GM21723 (cell line): ENCODE data around the gene CFAP77.

Source experiments
- ATAC-seq: cut with Tn5 transposase; IDR thresholded peaks from one replicate; pipeline ENCODE4 v1.9.1; 2021; ENCODE audit warnings: mild to moderate bottlenecking, moderate library complexity; ENCODE audit not compliant: unreplicated experiment

Gene CFAP77

DNA sequence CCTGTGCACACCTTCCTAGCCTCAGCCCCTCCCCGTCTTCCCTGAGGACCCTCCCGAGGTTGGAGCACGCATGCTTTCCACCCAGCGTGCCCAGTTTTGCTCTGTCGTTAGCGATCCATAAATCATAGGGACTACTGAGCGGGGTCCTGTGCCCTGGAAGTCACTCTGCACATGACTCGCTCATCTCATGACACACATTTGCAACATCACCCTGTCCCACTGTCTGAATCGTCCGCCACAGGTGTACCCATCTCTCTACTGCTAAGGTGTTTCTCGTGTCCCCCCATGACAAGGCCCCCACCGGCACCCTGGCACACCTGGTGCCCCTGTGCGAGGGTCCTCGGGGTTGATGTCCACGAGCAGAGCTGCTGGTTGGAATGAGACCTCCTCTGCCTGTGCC, 103.4 kb downstream of the CFAP77 start:
- ATAC-seq: no peak

GRCh38 chr9:132514011-132514744, 104.2 kb downstream of the CFAP77 start:
- no peak for ATAC-seq

- ATAC-seq: no peak
Measured at GRCh38 chr9:132514821-132515220, 104.8 kb downstream of the CFAP77 start.

- ATAC-seq: no peak
Measured at GRCh38 chr9:132516301-132516700, 106.3 kb downstream of the CFAP77 start.

- ATAC-seq: no peak
Measured at GRCh38 chr9:132516911-132517310, 106.9 kb downstream of the CFAP77 start.

DNA sequence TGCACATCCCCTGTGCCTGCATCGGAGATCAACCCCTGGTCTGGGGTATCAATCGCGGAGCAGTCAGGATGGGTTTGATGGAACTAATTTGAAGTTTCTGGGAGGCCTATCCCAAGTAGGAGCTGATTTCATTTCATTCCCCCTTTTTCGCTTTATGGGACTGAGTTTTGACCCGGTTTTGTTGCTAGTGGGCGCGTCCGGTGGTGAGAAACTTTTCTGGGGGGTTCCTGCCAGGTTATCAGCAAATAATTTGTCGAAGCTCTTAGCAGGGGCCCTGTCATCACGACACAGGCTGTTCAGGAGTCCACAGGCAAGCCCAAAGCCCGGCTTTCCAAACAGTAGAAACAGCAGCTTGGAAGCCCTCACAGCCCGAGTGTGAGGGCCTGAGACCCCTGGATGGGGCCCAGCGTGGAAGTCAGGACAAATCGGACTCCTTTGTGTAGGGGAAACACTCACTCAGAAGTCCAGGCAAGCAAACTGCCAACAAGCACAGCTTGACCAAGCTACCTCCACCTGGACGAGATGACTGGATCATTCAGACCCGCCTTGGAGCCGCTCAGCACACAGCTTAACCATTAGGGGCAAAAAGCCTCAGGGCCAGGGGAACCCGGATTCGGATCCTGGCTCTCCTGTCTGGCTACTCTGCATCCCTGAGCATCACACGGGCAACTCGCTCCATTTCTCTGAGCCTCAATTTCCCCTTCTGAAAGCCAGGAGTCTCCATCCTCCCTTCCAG, 108.0 kb downstream of the CFAP77 start:
- ATAC-seq: no peak

GRCh38 chr9:132518626-132519025, 108.6 kb downstream of the CFAP77 start:
- ATAC-seq: no peak

DNA sequence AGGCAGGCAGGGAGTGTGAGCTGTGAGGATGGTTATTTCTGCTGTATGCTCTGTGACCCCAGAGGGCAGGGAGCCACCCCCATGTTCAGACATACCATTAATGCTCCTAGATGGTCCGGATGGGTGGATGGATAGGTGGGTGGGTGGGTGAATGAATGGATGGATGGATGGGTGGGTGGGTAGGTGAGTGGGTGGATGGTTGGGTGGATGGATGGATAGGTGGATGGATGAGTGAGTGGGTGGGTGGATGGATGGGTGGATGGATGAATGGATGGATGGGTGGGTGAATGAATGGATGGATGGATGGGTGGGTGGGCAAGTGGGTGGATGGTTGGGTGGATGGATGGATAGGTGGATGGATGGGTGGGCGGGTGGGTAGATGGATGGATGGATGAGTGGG, 109.0 kb downstream of the CFAP77 start:
- ATAC-seq: no peak

- ATAC-seq: no peak
Measured at GRCh38 chr9:132520612-132521011, 110.6 kb downstream of the CFAP77 start.

GRCh38 chr9:132525308-132526023, 115.5 kb downstream of the CFAP77 start:
- no peak for ATAC-seq

DNA sequence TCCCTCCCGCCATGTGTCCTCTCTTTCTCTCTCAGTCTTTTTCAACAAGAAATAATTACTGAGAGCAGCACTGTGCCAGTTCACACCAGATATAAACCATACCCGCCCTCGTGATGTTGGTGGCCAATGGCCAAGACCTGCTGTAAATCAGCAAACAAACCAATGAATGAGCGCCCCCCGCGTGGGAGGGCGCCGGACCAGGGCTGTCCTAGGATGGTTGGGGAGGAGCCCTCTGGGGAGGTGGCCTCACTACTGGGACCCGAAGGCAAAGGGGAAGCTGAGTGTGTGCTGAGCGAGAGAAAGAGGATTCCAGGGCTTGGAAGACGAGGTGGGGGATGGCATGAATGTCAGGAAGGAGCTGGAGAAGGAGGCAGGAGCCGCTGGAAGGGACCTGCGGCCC, 121.2 kb downstream of the CFAP77 start:
- no peak for ATAC-seq

GRCh38 chr9:132531710-132532570, 121.9 kb downstream of the CFAP77 start:
- ATAC-seq: no peak

DNA sequence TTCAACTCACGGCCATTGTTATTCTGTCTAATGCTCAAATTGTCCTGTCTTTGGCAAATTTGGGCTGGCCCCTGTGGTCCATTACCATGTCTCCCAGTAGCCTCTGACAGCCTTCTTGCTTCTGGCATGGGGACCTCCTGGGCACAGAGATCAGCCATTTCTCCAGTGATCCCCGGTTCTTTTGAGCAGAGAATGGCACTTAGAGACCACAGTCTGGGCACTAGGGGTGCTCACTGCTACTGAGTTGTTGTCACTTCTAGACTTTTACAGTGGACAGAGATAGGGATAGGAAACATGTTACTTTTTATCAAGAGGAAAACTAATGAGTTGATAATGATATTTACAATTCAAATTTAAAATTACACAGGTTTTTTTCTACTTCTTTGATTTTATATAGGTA, 124.8 kb downstream of the CFAP77 start:
- ATAC-seq: no peak

GRCh38 chr9:132536124-132536523, 126.1 kb downstream of the CFAP77 start:
- no peak for ATAC-seq

GRCh38 chr9:132537352-132537751, 127.3 kb downstream of the CFAP77 start:
- ATAC-seq: no peak

- no peak for ATAC-seq
Measured at GRCh38 chr9:132538071-132538470, 128.1 kb downstream of the CFAP77 start.

DNA sequence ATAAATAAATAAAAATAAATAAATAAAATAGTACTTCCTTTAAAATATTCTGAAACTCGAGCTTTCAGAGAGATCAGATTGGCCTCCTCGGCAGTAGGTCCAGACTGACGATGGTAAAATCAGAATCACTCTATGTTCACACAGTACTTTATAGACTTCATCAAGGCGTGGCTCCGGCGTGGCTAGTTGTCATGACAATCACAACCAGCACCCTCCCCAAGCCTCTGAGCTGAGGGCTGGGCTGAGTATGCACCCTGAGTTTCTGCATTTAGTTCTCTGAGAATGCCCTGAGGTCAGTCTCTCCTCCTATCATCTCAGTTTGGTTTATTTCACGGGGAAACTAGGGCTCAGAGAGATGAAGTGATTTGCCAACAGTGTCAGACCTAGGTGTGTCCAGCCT, 129.1 kb downstream of the CFAP77 start:
- no peak for ATAC-seq

GRCh38 chr9:132541051-132541450, 131.0 kb downstream of the CFAP77 start:
- ATAC-seq: no peak

DNA sequence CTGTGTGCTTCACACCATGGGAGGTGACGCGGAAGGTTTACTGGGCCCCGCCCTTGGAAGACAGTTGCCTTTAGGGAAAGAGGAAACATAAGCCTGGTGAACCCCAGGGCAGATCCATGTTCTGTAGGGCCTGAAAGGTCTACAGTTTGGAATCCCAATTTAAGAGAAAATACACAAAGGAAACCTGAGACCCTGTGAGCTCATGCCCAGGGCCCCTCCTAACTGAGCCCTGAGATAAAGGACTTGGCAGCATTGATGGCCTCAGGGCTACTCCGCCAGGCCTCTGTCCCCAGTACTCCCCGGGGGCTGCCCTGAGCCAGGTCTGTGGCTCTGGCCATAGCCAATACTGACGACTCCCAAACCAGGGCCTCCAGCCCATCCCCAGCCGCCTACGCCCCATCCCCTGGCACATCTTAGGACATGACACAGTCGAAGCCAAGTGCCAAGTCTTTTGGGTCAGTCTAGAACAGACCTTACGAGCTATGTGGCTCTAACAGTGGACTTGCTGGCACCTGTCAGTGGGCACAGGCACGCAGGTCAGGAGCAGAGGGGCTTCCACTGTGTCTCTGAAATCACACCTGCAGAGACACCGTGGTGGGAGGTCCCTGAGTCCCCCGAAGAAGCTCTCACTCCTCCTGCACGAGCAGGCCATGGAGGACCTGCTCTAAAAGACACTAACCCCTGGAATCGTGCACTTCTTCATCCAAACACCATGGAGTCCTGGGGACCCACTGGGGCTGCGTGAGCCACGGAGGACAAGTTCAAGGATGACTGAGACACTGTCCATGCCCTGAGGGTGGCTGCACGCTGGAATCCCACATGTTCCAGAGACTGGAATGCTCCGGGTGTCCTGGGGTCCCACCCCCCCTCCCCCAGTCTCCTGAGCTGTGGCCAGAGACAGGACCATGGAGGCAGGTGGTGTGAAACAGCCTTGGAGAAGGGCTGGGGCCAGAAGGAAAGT, 132.1 kb downstream of the CFAP77 start:
- ATAC-seq: no peak

GRCh38 chr9:132543251-132543650, 133.2 kb downstream of the CFAP77 start:
- no peak for ATAC-seq
